Smooth muscle cell of the pulmonary artery (primary cell): ENCODE results near the gene EFCAB12. TPM values are rescaled to one million over a fixed set of nuclear protein-coding genes. Genes with fewer than 3 reads are reported as not detected.

Experiments used
- total RNA-seq: library from RNA; depleted of rRNA; stranded (reverse); fragments of >200 nt; gene quantifications from 2 replicates; pipeline ENCODE4 v1.2.3, GENCODE V29; 2014

Gene EFCAB12
- 0.03 and 0.07 TPM in 2 replicates for total RNA-seq

GRCh38 chr3:129428376-129429079 lies at the start of gene EFCAB12:
Gene EFCAB12, minus strand, starts transcription at chr3:129428636. Its CDS starts 148 bp downstream, at chr3:129428488.

GRCh38 chr3:129439817-129440617 lies 11.6 kb upstream of the EFCAB12 start, which contains the start of the genes IFT122 and MBD4:
Gene IFT122, plus strand, starts transcription at chr3:129440224. Its CDS starts 107 bp downstream, at chr3:129440331.
Gene MBD4, minus strand, starts transcription at chr3:129439948. Its CDS starts 115 bp downstream, at chr3:129439833.

Other genes with a start within 250 kb of the EFCAB12 start
- 195 and 202 TPM in 2 replicates for gene CNBP, start 244.7 kb downstream of the EFCAB12 start, total RNA-seq
- gene COPG1, start 179.0 kb downstream of the EFCAB12 start, total RNA-seq, result 313 and 371 TPM in 2 replicates
- 18.1 and 19.0 TPM in 2 replicates for gene HMCES, start 149.8 kb downstream of the EFCAB12 start, total RNA-seq
- 21.9 and 22.6 TPM in 2 replicates for gene MBD4, start 11.3 kb upstream of the EFCAB12 start, total RNA-seq
- 26.6 and 32.1 TPM in 2 replicates for gene IFT122, start 11.6 kb upstream of the EFCAB12 start, total RNA-seq
- not detected in 2 replicates for gene RHO, start 100.0 kb upstream of the EFCAB12 start, total RNA-seq
- gene H1-8, start 114.5 kb upstream of the EFCAB12 start, total RNA-seq, result not detected in 2 replicates
- 316 and 444 TPM in 2 replicates for gene PLXND1, start 178.0 kb upstream of the EFCAB12 start, total RNA-seq